Astrocyte of the spinal cord (primary cell): ENCODE data around the gene MMP15.

Source experiments
- DNase-seq: peaks from one replicate; pipeline ENCODE4 v3.0.0; 2011; ENCODE audit warnings: low read depth, low spot score
- H3K4me3 ChIP-seq: 2 replicates; pipeline ENCODE4 v1.5.1; 2011; ENCODE audit warnings: low read depth, mild to moderate bottlenecking, low read length, moderate library complexity
- in situ Hi-C: cut with HindIII; loops from 2 replicates; pipeline ENCODE4 v1.10.0; 2017; ENCODE audit warnings: low sequenced_read_pairs
- TF ChIP-seq, protein P1 (sequence below): IDR thresholded peaks from 2 replicates; pipeline ENCODE4 v1.5.1; 2012; ENCODE audit warnings: low read depth, mild to moderate bottlenecking, low read length, inconsistent platforms

The MMP15 gene

GRCh38 chr16:57984443-57985203 lies 40.9 kb upstream of the MMP15 start:
- TF ChIP-seq, protein P1, sequence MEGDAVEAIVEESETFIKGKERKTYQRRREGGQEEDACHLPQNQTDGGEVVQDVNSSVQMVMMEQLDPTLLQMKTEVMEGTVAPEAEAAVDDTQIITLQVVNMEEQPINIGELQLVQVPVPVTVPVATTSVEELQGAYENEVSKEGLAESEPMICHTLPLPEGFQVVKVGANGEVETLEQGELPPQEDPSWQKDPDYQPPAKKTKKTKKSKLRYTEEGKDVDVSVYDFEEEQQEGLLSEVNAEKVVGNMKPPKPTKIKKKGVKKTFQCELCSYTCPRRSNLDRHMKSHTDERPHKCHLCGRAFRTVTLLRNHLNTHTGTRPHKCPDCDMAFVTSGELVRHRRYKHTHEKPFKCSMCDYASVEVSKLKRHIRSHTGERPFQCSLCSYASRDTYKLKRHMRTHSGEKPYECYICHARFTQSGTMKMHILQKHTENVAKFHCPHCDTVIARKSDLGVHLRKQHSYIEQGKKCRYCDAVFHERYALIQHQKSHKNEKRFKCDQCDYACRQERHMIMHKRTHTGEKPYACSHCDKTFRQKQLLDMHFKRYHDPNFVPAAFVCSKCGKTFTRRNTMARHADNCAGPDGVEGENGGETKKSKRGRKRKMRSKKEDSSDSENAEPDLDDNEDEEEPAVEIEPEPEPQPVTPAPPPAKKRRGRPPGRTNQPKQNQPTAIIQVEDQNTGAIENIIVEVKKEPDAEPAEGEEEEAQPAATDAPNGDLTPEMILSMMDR, result no peak
- peak; percentile 75 for DNase-seq
- peak overlapping the region; percentile 57 for H3K4me3 ChIP-seq
- in situ Hi-C loops, result no loop called here

DNA sequence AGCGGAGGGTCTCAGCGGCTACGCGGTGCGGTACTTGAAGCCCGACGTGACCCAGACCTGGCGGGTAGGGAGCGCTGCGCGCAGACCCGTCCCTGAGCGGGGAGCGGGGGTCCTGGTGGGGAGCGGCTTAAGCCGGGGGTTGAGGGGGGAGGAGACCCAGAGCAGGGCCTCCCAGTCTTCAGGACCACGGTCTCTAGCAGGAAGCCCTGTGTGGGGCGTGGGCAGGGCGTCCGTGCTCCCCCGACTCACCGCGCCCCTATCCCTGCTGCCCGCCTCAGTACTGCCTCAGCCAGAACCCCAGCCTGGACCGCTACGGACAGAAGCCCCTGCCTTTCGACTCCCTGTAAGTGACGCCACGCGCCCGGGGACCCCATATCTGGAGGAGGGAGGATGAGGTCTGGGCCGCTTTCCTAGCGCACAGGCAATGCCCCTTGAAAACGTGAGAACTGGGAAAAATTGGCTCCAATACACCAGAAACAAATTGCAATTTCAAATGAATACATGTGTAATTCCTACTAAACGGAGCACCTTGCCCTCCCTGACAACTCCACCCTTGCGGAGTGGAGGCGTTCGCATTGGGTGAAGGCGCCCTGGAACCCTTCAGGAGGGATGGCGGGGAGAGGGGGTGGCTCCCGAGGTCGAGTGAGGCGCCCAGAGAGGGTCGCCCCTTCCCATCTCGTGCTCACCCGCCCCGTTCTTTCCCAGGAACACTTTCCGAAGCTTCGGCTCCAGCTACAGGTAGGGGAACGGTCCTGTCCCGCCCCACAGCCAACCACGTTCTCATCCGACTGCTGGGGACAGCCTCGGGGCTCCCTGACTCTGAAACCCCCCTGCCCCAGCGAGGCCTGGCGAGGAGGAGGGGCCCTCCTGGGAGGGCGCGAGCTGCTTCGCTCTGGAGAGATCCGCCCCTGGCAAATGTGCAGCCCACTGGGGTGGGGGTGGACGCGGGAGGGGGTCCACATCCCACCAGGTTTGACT lies 40.1 kb upstream of the MMP15 start:
- TF ChIP-seq, protein P1, result no peak
- H3K4me3 ChIP-seq, result peak overlapping the region; percentile 57
- no peak for DNase-seq

DNA sequence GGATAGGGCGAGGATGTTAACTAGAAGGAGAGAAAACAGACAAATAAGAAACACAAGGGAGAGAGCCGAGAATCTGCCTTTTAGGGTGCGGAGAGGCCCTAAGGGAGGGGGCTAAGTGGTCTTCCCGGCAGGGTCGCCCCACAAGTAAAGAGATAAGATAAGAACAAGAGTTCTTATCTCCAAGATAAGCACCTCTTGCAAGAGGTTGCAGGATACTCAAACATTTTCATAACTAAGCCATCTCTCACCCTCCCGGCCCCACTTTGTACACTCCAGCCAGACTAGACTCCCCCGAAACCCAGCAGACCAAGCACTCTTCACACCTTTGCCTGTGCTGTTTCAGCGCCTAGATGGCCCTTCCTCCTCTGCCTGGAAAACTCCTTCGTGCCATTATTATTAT lies 39.4 kb upstream of the MMP15 start:
- TF ChIP-seq, protein P1, result no peak
- no peak for DNase-seq
- in situ Hi-C loops, result no loop called here
- no peak overlapping the region for H3K4me3 ChIP-seq

More for the DNA sequence above, 40.1 kb upstream of the MMP15 start:
- in situ Hi-C loops, result no loop called here

DNA sequence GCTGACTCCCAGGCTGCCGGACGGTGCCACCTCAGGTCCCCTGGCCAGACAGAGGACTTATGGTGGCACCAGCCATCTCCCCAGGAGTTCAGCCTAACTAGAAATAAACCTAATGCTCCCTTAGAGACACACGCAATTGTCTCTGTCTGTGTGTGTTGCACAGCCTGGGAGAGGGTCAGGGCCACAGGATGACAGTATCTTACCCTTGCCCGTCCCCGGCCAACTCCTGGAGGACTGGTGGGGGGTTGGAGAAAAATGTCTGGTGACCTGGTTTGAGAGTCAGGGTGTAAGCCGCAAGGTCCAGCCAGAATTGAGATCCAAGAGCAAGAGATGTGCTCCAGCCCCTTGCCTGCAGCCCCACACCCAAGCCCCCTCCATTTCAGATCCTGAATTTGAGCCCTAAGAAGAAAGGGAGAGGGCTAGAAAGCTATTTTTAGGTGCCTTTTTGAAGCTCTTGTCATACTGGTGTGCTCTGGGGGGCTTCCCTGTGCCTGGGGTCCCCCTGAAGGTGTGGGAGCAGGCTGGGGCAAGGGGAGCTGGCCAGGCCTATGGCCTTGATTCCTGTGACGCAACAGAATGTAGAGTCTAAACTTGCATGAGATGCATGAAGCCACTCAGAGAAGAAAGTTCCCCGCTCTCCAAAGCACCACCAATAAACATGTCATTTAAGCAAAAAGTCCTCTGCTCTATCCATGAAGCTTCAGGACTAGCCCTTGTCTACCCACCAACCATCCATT lies 37.9 kb upstream of the MMP15 start:
- TF ChIP-seq, protein P1, result no peak
- DNase-seq, result no peak
- H3K4me3 ChIP-seq, result no peak overlapping the region
- in situ Hi-C loops, result no loop called here

DNA sequence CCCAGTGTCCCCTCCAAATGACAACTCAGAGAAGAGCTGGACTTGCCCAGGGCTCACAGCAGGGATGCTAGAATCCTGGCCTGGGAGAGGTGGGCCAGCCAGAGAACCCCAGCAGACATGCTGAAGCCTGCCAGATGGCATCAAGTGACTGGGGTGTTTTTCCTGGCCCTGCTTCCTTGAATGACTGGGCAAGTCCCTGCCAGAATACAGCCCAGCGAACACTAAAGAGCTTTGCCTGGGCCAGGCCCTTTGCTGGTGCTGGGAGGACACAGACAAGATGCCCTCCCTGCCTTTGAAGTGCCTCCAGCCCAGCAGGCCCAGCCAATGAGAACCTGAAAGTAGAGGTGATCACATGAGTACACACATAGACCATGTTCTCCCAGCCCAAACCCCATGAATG lies 36.6 kb upstream of the MMP15 start:
- no peak overlapping the region for H3K4me3 ChIP-seq
- TF ChIP-seq, protein P1, result no peak
- in situ Hi-C loops, result no loop called here
- DNase-seq, result no peak

DNA sequence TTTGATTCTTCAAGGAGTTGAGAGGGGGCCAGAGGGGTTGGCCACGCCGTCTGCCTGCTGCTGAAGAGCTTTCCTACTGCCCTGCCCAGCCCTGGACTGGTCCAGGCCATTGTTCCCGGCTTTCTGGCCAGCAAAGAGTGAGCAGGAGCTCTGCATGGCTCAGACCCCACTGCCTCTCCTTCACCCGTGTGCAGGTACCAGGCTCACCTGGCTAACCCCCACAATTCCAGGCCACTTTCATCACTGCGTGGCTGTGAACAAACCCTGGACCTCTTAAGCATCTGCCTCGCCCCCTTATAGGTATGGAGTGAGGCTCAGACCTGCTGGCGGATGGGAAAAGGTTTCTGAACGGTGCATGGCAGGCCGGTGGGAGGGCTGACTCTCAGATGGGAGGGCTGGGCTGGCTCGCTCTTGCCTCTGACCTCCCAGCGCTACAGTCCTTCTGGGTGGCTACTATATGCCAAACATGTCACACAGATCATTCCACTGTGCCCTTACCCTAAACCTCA lies 33.9 kb upstream of the MMP15 start:
- in situ Hi-C loops, result no loop called here
- H3K4me3 ChIP-seq, result no peak overlapping the region
- DNase-seq, result no peak
- TF ChIP-seq, protein P1, result no peak
